GM12878 (cell line): ENCODE measurements around the gene CFAP157. TPM values are rescaled to one million over a fixed set of nuclear protein-coding genes. Genes with fewer than 3 reads are reported as not detected.

Experiments used
- ATAC-seq: fragments of 200-7000 bp; cut with Tn5 transposase; 3 replicates; pipeline ENCODE4 v1.9.1; 2020; ENCODE audit warnings: mild to moderate bottlenecking, moderate library complexity
- BruUV-seq: library from RNA; stranded (reverse); fragments of 400-500 nt; replicated peaks from 2 replicates; lab custom pipeline; 2021; lab: Mats Ljungman, UMichigan
- CTCF ChIA-PET: fragments of 300-600 bp; sonication (Branson Sonifier 250); formaldehyde crosslinking; extraction: SDS; loops from one replicate; lab custom pipeline; 2021; ENCODE audit warnings: inconsistent platforms; lab: Yijun Ruan, JAX
- POLR2A ChIA-PET: fragments of 350-600 bp; formaldehyde crosslinking; extraction: SDS; loops from one replicate; lab custom pipeline; 2021; ENCODE audit warnings: inconsistent platforms; lab: Charles Lee
- RAD21 ChIA-PET: fragments of 300-600 bp; sonication (Branson Sonifier 250); formaldehyde crosslinking; loops from one replicate; lab custom pipeline; 2023; ENCODE audit warnings: antibody characterized with exemption; ENCODE audit not compliant: unreplicated experiment; lab: Charles Lee
- SMC1A ChIA-PET: fragments of 300-600 bp; sonication (Branson Sonifier 250); formaldehyde crosslinking; loops from one replicate; lab custom pipeline; 2023; ENCODE audit not compliant: unreplicated experiment, uncharacterized antibody; lab: Charles Lee
- DNase-seq: peaks from one replicate; pipeline ENCODE4 v3.0.0-alpha.2; 2011; ENCODE audit warnings: low read depth, low spot score
- FAIRE-seq: peaks from 3 replicates; lab custom pipeline; 2011; peaks lifted over from hg19 to GRCh38; lab: Jason Lieb, UNC
- H2AFZ ChIP-seq: 2 replicates; pipeline ENCODE4 v1.6.0; 2011; ENCODE audit warnings: low read depth, low read length, control low read depth; ENCODE audit not compliant: control insufficient read depth
- H3K27ac ChIP-seq: 2 replicates; pipeline ENCODE4 v1.5.1; 2011; ENCODE audit warnings: control low read depth; ENCODE audit not compliant: control insufficient read depth, insufficient read depth
- H3K27me3 ChIP-seq, 2 experiments: replicated peaks in 1 of 2; 2 replicates each; pipeline versions ENCODE4 v1.6.0 to v1.6.1; 2011; ENCODE audit warnings: low read length in 1 of 2; ENCODE audit not compliant: control insufficient read depth in 2 of 2, insufficient read depth in 2 of 2
- H3K36me3 ChIP-seq, 2 experiments: 2 replicates each; pipeline ENCODE4 v1.5.1; 2011; ENCODE audit warnings: low read length in 1 of 2; ENCODE audit not compliant: control insufficient read depth in 2 of 2, insufficient read depth in 2 of 2
- H3K4me1 ChIP-seq: 2 replicates; pipeline ENCODE4 v1.6.1; 2011; ENCODE audit warnings: mild to moderate bottlenecking, low read length, moderate library complexity, mixed read lengths; ENCODE audit not compliant: control insufficient read depth, insufficient read depth
- H3K4me2 ChIP-seq: 2 replicates; pipeline ENCODE4 v1.6.0; 2011; ENCODE audit warnings: control low read depth; ENCODE audit not compliant: control insufficient read depth, insufficient read depth
- H3K4me3 ChIP-seq: fragments of 200-600 bp; sonication (generic); 2 replicates; pipeline ENCODE4 v1.5.1; 2016
- H3K79me2 ChIP-seq: 2 replicates; pipeline ENCODE4 v1.6.0; 2011; ENCODE audit warnings: low read length; ENCODE audit not compliant: control insufficient read depth, insufficient read depth
- H3K9ac ChIP-seq: 2 replicates; pipeline ENCODE4 v1.8.0; 2011; ENCODE audit warnings: low read length, control low read depth, mixed read lengths; ENCODE audit not compliant: control insufficient read depth, insufficient read depth
- H3K9me3 ChIP-seq: replicated peaks from 3 replicates; pipeline ENCODE4 v1.5.1; 2011; ENCODE audit warnings: mild to moderate bottlenecking, low read length; ENCODE audit not compliant: control insufficient read depth, insufficient read depth
- H4K20me1 ChIP-seq: 2 replicates; pipeline ENCODE4 v1.6.0; 2011; ENCODE audit not compliant: control insufficient read depth, insufficient read depth
- EP300 ChIP-seq, 2 experiments: fragments of 150-350 bp in 1 of 2; IDR thresholded peaks; 2 replicates each; pipeline ENCODE4 v1.6.1; 2011 to 2012; ENCODE audit warnings: low read depth in 2 of 2, low read length in 2 of 2, borderline replicate concordance in 1 of 2, improper control_type of control experiment in 1 of 2, inconsistent platforms in 1 of 2; ENCODE audit not compliant: control insufficient read depth in 1 of 2
- JUNB ChIP-seq: IDR thresholded peaks from 2 replicates; pipeline ENCODE4 v1.6.1; 2016; ENCODE audit warnings: antibody characterized with exemption, mild to moderate bottlenecking
- RAD21 ChIP-seq: IDR thresholded peaks from 2 replicates; pipeline ENCODE4 v1.6.1; 2011; ENCODE audit warnings: mild to moderate bottlenecking, low read depth, low read length, moderate library complexity; ENCODE audit not compliant: insufficient read depth
- SMC3 ChIP-seq: IDR thresholded peaks from 2 replicates; pipeline ENCODE4 v1.6.1; 2011; ENCODE audit warnings: low read length, improper control_type of control experiment, borderline replicate concordance
- WGBS: methylation state at CpG from one replicate; pipeline ENCODE4 v1.1.6; 2016; ENCODE audit warnings: low lambda C conversion rate; ENCODE audit not compliant: insufficient replicate concordance, insufficient coverage; ENCODE audit errors: missing lambda C conversion rate; 5-methylcytosine and 5-hydroxymethylcytosine counted together
- in situ Hi-C: fragments of 300-500 bp; cut with MboI; formaldehyde crosslinking; loops from 9 replicates; pipeline ENCODE4 v1.14.3; 2018; ENCODE audit warnings: mixed read lengths
- intact Hi-C: fragments of 100-400 bp; cut with micrococcal nuclease; formaldehyde crosslinking; loops from one replicate; pipeline ENCODE4 v1.14.2; 2022; ENCODE audit not compliant: unreplicated experiment
- polyA plus RNA-seq, 11 experiments: library from polyadenylated mRNA; depleted of rRNA in 4 of 11; unstranded in 6 of 11; stranded (reverse) in 5 of 11; fragments of >200 nt; fragmentation: Nextera tagmentation in 4 of 11; fragmentation: Illumina TruSeq in 1 of 11; extraction: Ambion mirVana in 4 of 11; extraction: Trizol in 1 of 11; gene quantifications; 1 replicate in 1 of 11; 2 replicates in 10 of 11; pipeline versions ENCODE4 v1.2.1 to v1.2.3, GENCODE V29; 2011 to 2016; ENCODE audit warnings: inconsistent platforms in 2 of 11, missing spikeins in 2 of 11, low read depth in 1 of 11
- total RNA-seq, 4 experiments: library from RNA; depleted of rRNA in 3 of 4; stranded (reverse); fragments of >200 nt in 3 of 4; fragmentation: Illumina TruSeq in 1 of 4; extraction: Trizol in 1 of 4; gene quantifications; 2 replicates each; pipeline versions ENCODE4 v1.2.1 to v1.2.3, GENCODE V29; 2013 to 2021
- TF ChIP-seq, protein P1 (sequence below), 3 experiments: IDR thresholded peaks in 2 of 3; conservative IDR thresholded peaks in 1 of 3; 2 replicates each; pipeline ENCODE4 v1.5.1; 2011; ENCODE audit warnings: low read depth in 3 of 3, low read length in 3 of 3, mild to moderate bottlenecking in 3 of 3, control low read depth in 2 of 3, moderate library complexity in 2 of 3, inconsistent platforms in 1 of 3, mixed read lengths in 1 of 3; ENCODE audit not compliant: control insufficient read depth in 2 of 3, insufficient read depth in 1 of 3; ENCODE audit errors: extremely low read depth in 1 of 3
- TF ChIP-seq, protein P2 (sequence below): fragments of 450-650 bp; IDR thresholded peaks from 2 replicates; pipeline ENCODE4 v1.6.1; 2017; ENCODE audit warnings: antibody characterized with exemption, mild to moderate bottlenecking, moderate library complexity

CFAP157 gene
- total and polyA plus RNA-seq, 10 of the 15 experiments (the other 5 are each of a cell fraction or from before 2014, with no cell fraction given) = 0.08 to 0.72 TPM; not detected in 8

DNA sequence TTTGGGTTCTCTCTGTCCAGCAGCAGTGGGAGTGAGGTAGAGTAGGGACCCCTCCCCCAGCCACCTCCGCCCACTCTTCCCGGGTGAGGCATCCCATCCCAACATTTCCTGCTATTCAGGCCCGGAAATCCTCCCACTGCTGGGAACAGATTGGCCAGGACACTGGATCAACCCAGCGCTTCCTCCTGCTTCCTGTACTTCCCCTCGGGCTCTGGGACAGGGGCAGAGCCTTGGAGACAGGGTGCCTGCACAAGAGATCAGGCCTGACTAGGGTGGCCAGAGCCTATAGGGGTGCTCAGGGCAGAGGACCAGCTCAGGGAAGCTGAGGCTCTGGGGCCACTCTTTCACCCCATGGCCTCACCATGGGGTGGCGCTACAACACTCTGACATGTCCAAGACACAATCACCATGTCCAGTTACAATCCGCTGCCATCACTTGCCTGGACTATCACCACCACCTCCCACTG, 57.2 kb downstream of the CFAP157 start:
- TSS peak; percentile 37 for BruUV-seq
- Histone ChIP-seq H3K9ac (no peak overlapping the region), H4K20me1 (0 out of 2 replicates have a peak, but pooled peaks cover 4% of the 10 kb centered on the region), H3K9me3 (no peaks in the 10 kb centered on the region), H3K27me3 (no peaks in the 10 kb centered on the region), H3K4me1 (peaks cover 7% of the 10 kb centered on the region), H3K79me2 (no peaks in the 10 kb centered on the region; the same call in none of the 2 replicates), H3K4me3 (no peak overlapping the region), H3K27ac (no peak overlapping the region), H2AFZ (no peak overlapping the region), H3K4me2 (no peak overlapping the region), H3K36me3 (peaks cover 5 to 30% of the 10 kb centered on the region in 2 experiments)
- no peak for FAIRE-seq
- intact Hi-C loops (loop anchor here (1.0 kb wide), 1 partner anchor 20 kb away; no protein-coding TSS in a partner anchor), in situ Hi-C loops (no loop called here)
- DNase-seq = no peak
- POLR2A ChIA-PET = interaction anchor here (1.4 kb wide), 1 partner anchor 29 kb away, joined by 5 read pairs; the partner anchor contains the start of gene TOR2A
- 82% methylated on average over 7 of the region's 7 CpGs for WGBS
- RAD21 ChIA-PET = interaction anchor here (0.5 to 3.5 kb wide), 7 partner anchors 14 to 157 kb away, joined by 3 to 18 read pairs (median 11); partner anchors contain the start of genes CDK9, SH2D3C, ST6GALNAC4 and TOR2A
- TF ChIP-seq, protein P1, sequence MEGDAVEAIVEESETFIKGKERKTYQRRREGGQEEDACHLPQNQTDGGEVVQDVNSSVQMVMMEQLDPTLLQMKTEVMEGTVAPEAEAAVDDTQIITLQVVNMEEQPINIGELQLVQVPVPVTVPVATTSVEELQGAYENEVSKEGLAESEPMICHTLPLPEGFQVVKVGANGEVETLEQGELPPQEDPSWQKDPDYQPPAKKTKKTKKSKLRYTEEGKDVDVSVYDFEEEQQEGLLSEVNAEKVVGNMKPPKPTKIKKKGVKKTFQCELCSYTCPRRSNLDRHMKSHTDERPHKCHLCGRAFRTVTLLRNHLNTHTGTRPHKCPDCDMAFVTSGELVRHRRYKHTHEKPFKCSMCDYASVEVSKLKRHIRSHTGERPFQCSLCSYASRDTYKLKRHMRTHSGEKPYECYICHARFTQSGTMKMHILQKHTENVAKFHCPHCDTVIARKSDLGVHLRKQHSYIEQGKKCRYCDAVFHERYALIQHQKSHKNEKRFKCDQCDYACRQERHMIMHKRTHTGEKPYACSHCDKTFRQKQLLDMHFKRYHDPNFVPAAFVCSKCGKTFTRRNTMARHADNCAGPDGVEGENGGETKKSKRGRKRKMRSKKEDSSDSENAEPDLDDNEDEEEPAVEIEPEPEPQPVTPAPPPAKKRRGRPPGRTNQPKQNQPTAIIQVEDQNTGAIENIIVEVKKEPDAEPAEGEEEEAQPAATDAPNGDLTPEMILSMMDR (IDR thresholded peaks at IDR 0.05 in 2 of 3, conservative IDR thresholded peaks at IDR 0.05 in 1 of 3; ENCODE audit: control insufficient read depth in 2 of 3, extremely low read depth in 1 of 3, insufficient read depth in 1 of 3, low read depth in 3 of 3, low read length in 3 of 3) = peak; percentile 31 to 47 (median 45); a peak in 5 of 6 replicates
- TF ChIP-seq JUNB (no peak), SMC3 (peak; percentile 50; the same call in 1 of the 2 replicates), RAD21 (peak; percentile 46), EP300 (IDR thresholded peaks at IDR 0.05; ENCODE audit: borderline replicate concordance in 1 of 2, control insufficient read depth in 1 of 2, low read depth in 2 of 2, low read length in 2 of 2) (no peak)
- TF ChIP-seq, protein P2, sequence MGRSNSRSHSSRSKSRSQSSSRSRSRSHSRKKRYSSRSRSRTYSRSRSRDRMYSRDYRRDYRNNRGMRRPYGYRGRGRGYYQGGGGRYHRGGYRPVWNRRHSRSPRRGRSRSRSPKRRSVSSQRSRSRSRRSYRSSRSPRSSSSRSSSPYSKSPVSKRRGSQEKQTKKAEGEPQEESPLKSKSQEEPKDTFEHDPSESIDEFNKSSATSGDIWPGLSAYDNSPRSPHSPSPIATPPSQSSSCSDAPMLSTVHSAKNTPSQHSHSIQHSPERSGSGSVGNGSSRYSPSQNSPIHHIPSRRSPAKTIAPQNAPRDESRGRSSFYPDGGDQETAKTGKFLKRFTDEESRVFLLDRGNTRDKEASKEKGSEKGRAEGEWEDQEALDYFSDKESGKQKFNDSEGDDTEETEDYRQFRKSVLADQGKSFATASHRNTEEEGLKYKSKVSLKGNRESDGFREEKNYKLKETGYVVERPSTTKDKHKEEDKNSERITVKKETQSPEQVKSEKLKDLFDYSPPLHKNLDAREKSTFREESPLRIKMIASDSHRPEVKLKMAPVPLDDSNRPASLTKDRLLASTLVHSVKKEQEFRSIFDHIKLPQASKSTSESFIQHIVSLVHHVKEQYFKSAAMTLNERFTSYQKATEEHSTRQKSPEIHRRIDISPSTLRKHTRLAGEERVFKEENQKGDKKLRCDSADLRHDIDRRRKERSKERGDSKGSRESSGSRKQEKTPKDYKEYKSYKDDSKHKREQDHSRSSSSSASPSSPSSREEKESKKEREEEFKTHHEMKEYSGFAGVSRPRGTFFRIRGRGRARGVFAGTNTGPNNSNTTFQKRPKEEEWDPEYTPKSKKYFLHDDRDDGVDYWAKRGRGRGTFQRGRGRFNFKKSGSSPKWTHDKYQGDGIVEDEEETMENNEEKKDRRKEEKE = no peak
- SMC1A ChIA-PET = interaction anchor here (1.0 to 2.1 kb wide), 8 partner anchors 11 to 106 kb away, joined by 3 to 5 read pairs (median 3); partner anchors contain the start of genes ENG and TOR2A
- CTCF ChIA-PET = interaction anchor here (0.7 to 1.8 kb wide), 10 partner anchors 12 to 272 kb away, joined by 3 to 15 read pairs (median 5); partner anchors contain the start of genes SH2D3C and TOR2A
- ATAC-seq = peak; percentile 78
